HG02763 (cell line): Measurements from ENCODE around the gene ANKFY1.
"Not testable (repeated sequence)": the region's sequence is repeated elsewhere in the genome, so short reads cannot be mapped to it uniquely, and the experiment has no call there.

Experiments
- ATAC-seq: cut with Tn5 transposase; IDR thresholded peaks from one replicate; pipeline ENCODE4 v1.9.1; 2021; ENCODE audit warnings: mild to moderate bottlenecking, moderate library complexity; ENCODE audit not compliant: unreplicated experiment

The ANKFY1 gene

DNA sequence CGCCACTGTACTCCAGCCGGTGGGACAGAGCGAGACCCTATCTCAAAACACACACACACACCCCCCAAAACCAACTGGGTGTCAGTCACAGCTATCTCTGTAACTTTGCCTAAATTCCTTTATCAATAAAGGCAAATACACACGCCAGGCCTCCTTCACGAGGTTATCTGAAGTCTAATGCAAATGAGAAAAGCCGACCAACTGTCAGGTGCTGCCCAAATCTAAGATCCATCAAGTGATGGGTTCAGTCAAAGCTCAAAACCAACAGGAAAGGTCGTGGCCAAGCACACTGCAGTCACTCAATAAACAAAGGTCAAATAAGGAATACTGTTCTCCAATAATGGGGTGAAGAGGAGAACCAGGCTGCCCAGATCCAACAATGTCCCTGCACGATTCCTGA lies 1.1 kb downstream of the ANKFY1 start:
- ATAC-seq: no peak

DNA sequence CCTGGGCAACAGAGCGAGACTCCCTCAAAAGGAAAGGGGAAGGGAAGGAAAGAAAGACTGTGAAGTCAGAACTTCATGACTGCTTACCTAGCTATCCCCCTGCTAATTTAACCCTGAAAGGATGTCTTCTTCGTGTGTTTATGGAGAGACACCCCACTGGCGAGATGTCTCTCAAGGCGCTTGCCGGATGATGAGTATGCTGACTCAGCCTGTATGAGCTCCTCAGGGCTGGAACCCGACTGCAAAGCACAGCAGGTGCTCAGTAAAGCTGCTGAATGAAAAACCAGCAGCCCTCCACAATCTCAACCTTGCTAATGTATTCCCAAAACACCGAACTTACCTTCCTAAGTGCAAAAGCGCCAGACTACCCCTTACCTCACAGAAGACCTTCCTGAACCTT lies 2.3 kb downstream of the ANKFY1 start:
- ATAC-seq: no peak

DNA sequence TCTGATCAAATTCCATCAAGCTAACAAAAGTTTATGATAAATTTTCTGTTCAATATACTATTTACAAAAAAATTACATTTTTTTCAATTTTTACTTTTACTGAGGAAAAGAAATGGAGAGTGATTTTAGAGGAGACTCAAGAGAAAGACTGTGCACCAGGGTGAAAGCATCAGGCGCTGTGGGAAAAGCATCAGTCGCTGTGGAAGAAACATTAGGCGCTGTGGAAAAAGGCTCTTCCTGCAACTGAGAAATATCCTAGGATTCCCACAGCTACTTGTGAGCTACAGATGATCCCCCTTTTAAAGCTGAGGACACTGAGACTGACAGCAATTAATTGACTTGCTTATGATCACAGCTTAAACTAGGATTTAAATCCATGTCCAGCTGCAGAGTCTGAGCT lies 4.9 kb downstream of the ANKFY1 start:
- ATAC-seq: no peak

DNA sequence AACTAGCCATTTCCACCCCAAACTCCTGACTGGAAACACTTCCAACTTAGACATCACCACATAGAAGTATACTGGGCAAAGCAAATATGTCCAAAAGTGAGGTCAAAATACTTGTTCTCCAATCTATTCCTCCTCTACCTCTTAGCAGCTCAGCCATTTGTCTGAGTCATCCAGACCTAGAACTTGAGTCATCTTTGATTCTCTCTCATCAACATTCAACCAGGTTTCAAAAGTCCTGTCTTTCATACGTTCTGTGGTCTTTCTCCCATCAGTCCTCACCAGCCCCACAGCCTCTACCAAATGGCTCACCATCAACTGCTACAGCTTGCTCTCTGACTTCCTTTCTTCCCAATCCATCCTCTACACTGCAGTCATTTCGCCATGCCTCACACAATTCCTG lies 6.8 kb downstream of the ANKFY1 start:
- ATAC-seq: no peak

DNA sequence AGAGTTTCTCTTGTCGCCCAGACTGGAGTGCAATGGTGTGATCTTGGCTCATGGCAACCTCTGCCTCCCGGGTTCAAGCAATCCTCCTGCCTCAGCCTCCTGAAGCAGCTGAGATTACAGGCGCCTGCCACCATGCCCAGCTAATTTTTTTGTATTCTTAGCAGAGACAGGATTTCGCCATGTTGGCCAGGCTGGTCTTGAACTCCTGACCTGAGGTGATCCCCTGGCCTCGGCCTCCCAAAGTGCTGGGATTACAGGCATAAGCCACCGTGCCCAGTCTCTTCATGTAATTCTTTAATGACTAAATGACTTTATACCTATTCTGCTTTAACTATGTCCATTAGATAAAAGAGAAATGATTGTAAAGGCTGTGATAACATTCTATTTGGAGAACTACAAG lies 8.5 kb downstream of the ANKFY1 start:
- ATAC-seq: not testable (repeated sequence)

DNA sequence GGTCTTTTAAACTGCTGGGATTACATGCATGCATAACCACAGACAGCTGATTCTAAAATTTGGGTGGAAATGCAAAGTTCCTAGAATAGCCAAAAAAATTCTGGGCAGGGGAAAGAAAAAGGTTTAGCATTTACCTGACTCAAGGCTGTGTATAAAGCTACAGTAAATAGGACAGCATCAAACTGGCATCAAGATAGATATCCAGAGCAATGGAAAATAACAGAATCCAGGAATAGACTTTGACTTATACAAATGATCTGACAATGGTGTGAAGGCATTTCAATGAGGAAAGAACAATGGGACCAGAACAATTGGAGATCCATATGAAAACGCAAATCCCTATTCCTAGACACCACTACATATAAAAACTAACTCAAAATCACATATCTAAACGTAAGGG lies 12.9 kb downstream of the ANKFY1 start:
- no peak for ATAC-seq

DNA sequence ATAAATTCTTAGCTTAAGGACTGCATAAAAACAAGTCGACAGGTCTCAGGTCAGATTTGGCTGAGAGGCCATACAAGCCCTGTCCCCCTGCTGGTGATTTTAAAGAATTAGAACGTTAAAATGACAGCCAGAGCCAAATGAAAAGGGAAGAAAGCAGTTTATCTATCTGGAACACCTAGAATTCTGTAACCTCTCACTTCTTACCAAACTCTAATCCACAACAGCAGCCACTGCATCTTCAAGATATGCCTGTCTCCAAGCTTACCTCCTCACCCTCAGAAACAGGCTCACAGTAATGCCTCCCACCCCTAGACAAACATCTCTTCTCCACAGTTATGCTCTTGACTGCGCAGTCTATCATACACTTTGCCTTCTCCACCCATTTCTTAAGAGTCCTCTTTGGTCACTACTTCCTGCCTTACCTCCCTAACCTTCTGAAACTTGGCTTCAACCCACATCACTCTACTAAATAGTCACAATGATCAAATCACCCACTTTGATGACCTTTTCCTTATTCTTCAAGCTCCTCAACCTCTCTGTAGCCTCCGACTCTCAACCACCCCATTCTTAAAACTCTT lies 14.2 kb downstream of the ANKFY1 start:
- no peak for ATAC-seq

DNA sequence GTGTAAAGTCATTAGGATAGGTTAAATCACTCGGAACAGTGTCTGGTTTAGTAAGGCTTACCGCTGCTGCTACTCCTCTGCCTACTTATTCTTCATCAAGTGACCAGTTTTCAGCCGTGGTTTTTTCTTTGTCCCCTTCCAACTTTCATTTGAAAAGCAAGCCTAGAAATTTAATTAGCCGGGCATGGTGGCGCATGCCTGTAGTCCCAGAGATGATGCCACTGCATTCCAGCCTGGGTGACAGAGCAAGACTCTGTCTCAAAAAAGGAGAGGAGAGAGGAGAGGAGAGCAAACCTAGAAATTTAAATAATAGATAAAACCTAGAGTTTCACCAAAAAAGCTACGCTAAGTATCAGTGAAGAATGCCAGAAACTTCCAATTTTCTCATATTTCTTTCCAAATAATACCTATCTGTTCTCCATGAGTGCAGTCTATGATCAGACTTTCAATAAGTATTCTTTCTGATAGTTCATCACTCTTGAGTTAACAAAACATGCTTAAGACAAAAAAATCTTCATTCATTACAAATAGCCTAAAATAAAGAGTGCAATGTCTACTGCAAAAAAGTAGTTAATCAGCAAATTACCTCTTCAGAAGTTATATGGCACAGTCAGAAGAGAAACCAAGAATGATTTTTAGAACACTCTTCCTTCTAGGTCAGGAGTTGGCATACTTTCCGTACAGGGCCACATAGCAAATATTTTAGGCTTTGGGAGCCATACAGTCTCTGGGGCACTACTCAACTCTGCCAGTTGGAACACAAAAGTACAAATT lies 15.1 kb downstream of the ANKFY1 start:
- ATAC-seq: no peak

DNA sequence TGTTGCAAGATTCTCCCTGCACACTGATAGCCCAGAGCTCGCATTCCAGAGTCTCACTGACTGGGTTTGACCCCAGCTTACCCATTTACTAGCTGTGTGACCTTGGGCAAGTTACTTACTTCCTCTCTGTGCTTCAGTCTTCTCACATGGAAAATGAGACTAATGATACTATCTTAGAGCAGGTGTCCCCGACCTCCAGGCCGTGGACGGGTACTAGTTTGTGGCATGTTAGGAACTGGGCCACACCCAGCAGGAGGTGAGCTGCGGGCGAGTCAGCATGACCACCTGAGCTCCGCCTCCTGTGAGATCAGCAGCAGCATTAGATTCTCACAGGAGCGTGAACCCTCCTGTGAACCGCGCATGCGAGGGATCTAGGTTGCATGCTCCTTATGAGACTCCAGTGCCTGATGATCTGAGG lies 15.8 kb downstream of the ANKFY1 start:
- ATAC-seq: no peak

DNA sequence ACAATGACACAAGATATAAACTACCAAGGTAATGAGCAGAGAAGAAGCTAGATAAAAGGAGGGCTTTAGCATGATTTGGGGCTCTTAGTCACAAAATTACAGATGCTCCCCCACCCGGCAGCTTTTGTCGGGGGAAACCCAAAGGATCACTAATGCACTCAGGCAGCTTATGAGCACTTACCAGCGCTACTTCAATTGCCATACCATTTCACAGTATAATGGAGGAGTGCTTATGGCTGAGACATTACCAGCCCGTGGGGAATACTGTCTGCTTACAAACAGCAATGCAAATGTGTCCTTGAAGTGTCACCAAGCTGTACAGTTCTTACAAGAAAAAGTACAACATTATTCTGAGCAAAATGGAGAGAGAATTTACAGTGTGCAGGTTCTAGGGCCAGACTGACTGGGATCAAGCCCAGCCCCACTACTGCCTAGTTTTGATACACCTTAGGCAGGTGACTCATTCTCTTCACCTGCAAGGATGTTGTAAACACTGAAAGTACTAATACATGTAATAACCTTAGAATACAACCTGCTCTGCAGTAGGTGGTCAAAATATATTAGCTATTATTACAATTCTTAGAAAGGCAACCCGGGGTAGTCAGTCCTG lies 16.3 kb downstream of the ANKFY1 start:
- ATAC-seq: no peak

DNA sequence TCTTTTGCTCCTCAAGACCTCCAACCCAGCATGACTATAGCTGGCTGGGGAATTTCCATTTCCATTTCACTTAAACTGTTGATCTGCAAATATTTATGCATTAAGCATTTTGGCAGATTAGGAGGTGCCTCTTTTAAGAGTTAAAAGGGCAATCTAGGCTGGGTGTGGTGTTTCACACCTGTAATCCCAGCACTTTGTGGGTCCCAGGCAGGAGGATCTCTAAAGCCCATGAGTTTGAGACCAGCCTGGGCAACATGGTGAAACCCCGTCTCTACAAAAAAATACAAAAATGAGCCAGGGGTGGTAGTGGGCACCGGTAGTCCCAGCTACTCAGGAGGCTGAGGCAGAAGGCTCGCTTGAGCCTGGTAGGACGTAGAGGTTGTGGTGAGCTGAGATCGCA lies 17.1 kb downstream of the ANKFY1 start:
- no peak for ATAC-seq

DNA sequence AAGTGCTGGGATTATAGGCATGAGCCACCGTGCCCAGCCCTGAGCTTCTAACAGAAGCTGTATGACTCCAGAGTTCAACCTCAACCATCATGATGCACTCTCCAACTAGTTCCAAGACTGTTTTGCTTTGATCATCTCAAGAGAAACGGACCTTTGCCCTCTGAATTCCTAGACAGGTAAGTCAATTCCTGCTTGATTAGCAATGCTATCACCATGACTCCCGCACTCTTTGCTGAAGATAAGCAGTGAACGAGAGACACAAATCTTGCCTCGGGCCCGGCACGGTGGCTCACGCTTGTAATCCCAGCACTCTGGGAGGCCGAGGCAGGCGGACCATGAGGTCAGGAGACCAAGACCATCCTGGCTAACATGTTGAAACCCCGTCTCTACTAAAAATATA lies 22.2 kb downstream of the ANKFY1 start:
- no peak for ATAC-seq

DNA sequence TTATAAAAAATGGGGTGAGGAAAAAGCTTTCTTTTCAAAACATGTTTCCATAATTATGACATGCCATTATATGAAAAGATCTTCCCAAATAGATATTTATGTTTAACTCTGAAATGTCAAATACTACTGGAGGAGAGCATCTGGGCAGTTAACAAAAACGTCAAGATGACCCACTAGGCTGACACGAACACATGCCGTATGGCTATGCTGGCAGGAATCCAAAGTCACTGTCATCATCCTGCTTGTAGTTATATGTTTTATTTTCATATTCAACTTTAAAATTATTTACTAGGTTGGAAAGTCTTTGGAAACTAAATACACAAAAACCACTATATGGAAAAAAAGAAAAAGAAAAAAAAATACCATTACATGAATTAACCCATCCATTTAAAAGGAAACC lies 27.3 kb downstream of the ANKFY1 start:
- ATAC-seq: no peak

DNA sequence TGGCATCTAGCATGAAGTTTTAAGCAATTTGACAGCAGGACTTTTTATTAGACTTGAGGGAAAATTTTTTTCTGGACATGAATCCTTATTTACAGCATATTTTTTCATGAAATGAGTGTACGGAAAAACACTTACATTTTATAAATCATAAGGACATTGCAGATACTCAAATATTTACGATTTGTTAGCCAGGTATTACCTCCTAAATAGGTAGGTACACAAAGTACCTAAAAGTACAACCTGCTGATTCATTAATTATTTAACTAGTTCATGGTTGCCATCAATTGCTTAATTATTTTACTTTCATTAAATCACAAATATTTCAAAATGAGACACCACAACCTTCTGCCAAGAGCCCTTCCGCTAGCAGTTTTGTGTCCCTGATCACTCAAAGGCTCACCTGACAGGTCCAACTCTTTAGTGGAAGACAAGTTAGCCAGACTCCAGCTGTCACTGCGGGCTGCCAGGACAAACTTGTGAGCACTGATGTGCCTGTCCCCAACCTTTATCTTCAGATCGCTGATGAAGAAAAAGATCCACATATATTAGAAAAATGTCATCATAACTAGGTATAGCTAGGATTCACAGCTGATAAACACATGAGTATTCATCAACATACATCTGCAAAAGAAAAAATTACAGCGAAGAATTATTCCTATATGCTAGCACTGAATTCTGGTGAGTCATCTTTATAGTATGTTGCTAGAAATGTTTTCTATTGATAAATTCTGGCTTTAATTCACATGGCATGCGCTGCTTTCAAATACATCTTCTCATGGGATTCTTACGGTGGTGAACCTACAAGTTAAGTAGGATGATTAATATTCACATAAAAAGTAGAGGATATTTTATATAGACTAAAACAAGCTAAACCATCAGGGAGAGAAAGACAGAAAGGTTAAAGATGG lies 28.2 kb downstream of the ANKFY1 start:
- ATAC-seq: no peak

DNA sequence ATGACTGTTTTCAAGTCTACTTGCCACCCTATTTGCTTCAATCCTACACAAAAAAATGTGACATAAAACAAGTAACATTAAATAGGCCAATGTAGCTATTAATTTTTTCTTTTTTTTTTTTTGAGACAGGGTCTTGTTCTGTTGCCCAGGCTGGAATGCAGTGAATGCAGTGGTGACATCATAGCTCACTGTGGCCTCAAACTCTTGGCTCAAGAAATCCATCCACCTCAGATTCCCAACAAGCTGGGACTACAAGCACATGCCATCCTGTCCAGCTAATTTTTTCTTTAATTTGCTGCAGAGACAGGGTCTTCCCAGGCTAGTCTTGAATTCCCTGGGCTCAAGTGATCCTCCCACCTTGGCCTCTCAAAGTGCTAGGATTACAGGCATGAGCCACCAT lies 29.4 kb downstream of the ANKFY1 start:
- ATAC-seq: no peak

DNA sequence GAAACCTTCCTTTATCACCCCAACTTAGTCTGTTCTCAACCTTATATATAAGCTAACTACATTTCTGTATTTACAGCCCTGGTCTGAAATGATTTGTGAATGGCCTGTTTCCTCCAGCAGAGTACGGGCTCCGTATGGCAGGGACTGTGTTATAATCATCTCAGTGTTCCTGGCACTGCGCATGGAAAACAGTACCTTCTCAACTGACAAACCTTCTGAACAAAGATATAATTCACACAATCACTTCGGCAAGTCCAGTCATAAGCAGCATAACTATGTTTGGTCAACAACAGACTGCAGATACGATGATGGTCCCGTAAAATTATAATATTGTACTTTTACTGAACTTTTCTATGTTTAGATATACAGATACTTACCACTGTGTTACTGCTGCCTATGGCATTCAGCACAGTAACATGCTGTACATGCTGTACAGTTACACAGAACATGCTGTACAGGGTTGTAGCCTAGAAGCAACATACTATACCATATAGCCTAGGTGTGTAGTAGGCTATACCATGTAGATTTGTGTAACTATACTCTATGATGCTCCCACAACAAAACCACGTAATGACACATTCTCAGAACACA lies 30.0 kb downstream of the ANKFY1 start:
- no peak for ATAC-seq

DNA sequence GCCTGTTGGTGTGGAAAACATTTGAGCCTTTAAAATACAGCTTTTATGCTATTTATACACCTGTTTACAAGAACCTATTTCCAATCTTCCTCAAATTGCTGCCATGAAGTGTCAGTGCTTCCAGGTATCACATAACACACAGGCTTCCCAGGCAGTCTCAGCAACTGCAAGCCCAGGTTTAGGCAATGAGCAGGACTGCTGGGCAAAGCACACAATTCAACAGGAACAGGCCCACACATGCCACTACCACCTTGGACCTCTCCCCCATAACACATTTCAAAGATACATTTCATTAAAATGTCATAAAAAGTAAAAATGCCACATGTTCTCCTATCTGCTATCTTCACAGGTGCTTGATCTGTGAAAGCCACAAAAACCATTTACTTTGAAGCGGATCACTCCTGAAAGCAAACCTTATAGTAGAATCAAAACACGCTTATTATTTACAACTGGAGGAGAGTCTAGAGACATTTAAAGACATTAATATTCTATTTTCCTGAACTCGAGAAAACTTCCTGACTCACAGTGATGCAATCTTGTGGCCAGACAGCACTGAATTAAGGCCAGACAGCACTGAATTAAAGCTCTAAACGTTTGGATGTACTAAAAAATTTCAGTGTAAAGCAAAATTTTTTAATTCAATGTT lies 31.5 kb downstream of the ANKFY1 start:
- no peak for ATAC-seq

DNA sequence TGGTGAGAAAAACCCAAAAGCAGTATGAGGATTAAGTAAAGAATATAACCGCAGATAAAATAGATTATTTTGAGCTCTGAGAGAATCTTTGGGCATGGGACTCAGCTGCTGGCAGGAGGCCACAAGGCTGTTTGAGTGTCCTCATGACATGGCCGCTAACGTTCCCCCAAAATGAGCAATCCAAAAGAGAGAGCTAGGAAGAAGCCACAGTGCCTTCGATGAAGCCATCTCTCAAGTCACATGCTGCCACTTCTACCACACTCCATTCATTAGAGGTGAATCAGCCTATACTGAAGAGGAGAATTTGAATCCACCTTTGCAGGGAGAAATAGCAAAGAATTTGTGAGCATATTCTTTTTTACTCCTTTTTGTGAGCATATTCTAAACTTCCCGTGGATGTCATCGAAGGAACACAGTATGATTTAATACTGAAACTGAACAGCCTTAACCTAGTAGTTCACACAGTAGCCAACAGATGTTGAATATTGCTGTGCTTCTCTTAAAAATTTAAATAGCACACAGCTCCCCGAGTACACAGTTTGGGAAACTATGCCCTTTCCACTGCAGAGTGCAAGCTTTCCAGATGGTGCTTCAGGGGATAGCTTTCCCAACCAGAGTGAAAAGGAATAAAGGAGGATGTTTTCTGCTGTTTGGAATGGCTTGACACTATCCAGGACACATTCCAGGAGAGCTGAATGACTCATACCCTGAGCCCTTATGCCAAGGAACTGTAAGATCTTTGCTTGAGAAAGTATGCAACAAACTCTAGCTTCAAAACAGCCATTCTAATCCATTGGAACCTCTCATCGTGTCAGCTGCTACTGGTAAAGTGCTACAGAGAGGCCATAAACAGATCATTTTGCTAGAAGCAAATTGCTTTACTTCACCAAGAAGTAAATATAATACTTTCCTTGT lies 33.9 kb downstream of the ANKFY1 start:
- no peak for ATAC-seq

DNA sequence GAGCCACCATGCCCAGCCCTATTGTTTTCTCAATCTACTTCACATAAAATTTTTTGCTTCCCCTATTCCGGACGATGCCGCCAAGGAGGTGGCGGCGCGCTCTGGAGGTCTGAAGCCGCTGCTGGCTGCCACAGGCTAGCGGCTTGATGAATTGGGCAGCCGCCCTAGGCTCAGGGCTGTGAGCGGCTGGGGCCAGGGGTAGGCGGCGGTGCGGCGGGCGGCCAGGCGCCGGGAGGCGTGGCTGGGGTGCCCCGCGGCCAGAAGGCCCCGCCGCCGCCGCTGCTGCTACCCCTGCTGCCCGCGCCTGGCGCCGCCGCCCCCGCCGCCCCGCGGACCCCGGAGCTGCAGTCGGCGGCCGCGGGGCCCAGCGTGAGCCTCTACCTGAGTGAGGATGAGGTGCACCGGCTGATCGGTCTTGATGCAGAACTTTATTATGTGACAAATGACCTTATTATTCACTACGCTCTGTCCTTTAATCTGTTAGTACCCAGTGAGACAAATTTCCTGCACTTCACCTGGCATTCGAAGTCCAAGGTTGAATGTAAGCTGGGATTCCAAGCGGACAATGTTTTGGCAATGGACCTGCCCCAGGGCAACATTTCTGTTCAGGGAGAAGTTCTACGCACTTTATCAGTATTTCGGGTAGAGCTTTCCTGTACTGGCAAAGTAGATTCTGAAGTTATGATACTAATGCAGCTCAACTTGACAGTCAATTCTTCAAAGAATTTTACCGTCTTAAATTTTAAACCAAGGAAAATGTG lies 41.7 kb downstream of the ANKFY1 start:
- no peak for ATAC-seq
